ENCODE results near the gene ATP13A2.

Gene ATP13A2

GRCh38 chr1:16998589-16998988 is 13.1 kb downstream of the ATP13A2 start:
- DNase-seq = no peak

GRCh38 chr1:16996845-16997244 is 14.9 kb downstream of the ATP13A2 start:
- DNase-seq = no peak

GRCh38 chr1:16993521-16994038 is 18.1 kb downstream of the ATP13A2 start:
- no peak for DNase-seq

- no peak for DNase-seq
Observed at GRCh38 chr1:16992675-16993074, 19.1 kb downstream of the ATP13A2 start.

GRCh38 chr1:16992102-16992501 is 19.6 kb downstream of the ATP13A2 start:
- no peak for DNase-seq

GRCh38 chr1:16991571-16991970 is 20.2 kb downstream of the ATP13A2 start:
- DNase-seq = no peak

GRCh38 chr1:16989676-16990391 is 21.9 kb downstream of the ATP13A2 start:
- no peak for DNase-seq

GRCh38 chr1:16988210-16988609 is 23.5 kb downstream of the ATP13A2 start:
- no peak for DNase-seq

GRCh38 chr1:16986962-16987361 is 24.8 kb downstream of the ATP13A2 start:
- DNase-seq = no peak

GRCh38 chr1:16986560-16986959 is 25.2 kb downstream of the ATP13A2 start:
- no peak for DNase-seq

- no peak for DNase-seq
Observed at GRCh38 chr1:16986113-16986512, 25.6 kb downstream of the ATP13A2 start.

- no peak for DNase-seq
Observed at GRCh38 chr1:16984717-16985116, 27.0 kb downstream of the ATP13A2 start.

- no peak for DNase-seq
Observed at GRCh38 chr1:16983649-16984048, 28.1 kb downstream of the ATP13A2 start.

- DNase-seq = no peak
Observed at GRCh38 chr1:16982902-16983301, 28.8 kb downstream of the ATP13A2 start.

GRCh38 chr1:16981269-16981849 is 30.4 kb downstream of the ATP13A2 start:
- no peak for DNase-seq

GRCh38 chr1:16980473-16981268 is 31.1 kb downstream of the ATP13A2 start, which contains the start of gene MFAP2:
Gene MFAP2, minus strand, starts transcription at chr1:16980620. Its CDS starts 2,347 bp downstream, at chr1:16978273.
- no peak for DNase-seq

- no peak for DNase-seq
Observed at GRCh38 chr1:16979475-16980327, 32.0 kb downstream of the ATP13A2 start.

GRCh38 chr1:16978567-16979474 is 32.9 kb downstream of the ATP13A2 start:
- DNase-seq = no peak

GRCh38 chr1:16978139-16978538 is 33.6 kb downstream of the ATP13A2 start:
- DNase-seq = no peak

GRCh38 chr1:16977377-16977776 is 34.4 kb downstream of the ATP13A2 start:
- no peak for DNase-seq

- no peak for DNase-seq
Observed at GRCh38 chr1:16976966-16977365, 34.8 kb downstream of the ATP13A2 start.

GRCh38 chr1:16975838-16976237 is 35.9 kb downstream of the ATP13A2 start:
- no peak for DNase-seq

Measured in CD4-positive, alpha-beta T cell treated with Interleukin-4 for 1 hour (primary cell).